ENCODE results near the gene ANAPC10.

The ANAPC10 gene

GRCh38 chr4:144955104-144955503 lies 142.9 kb downstream of the ANAPC10 start:
- TF ChIP-seq SIN3A (IDR thresholded peaks at IDR 0.05; ENCODE audit: borderline replicate concordance, insufficient read depth, low read length) (no peak), TAF1 (IDR thresholded peaks at IDR 0.05; ENCODE audit: borderline replicate concordance, insufficient read depth, low read length) (no peak), FOXP2 (optimal IDR thresholded peaks at IDR 0.05; ENCODE audit: borderline replicate concordance, extremely low read depth, extremely low read length, insufficient read depth) (no peak), POLR2AphosphoS5 (IDR thresholded peaks at IDR 0.05; ENCODE audit: low read depth, low read length) (no peak)
- TF ChIP-seq, protein P1, sequence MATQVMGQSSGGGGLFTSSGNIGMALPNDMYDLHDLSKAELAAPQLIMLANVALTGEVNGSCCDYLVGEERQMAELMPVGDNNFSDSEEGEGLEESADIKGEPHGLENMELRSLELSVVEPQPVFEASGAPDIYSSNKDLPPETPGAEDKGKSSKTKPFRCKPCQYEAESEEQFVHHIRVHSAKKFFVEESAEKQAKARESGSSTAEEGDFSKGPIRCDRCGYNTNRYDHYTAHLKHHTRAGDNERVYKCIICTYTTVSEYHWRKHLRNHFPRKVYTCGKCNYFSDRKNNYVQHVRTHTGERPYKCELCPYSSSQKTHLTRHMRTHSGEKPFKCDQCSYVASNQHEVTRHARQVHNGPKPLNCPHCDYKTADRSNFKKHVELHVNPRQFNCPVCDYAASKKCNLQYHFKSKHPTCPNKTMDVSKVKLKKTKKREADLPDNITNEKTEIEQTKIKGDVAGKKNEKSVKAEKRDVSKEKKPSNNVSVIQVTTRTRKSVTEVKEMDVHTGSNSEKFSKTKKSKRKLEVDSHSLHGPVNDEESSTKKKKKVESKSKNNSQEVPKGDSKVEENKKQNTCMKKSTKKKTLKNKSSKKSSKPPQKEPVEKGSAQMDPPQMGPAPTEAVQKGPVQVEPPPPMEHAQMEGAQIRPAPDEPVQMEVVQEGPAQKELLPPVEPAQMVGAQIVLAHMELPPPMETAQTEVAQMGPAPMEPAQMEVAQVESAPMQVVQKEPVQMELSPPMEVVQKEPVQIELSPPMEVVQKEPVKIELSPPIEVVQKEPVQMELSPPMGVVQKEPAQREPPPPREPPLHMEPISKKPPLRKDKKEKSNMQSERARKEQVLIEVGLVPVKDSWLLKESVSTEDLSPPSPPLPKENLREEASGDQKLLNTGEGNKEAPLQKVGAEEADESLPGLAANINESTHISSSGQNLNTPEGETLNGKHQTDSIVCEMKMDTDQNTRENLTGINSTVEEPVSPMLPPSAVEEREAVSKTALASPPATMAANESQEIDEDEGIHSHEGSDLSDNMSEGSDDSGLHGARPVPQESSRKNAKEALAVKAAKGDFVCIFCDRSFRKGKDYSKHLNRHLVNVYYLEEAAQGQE (IDR thresholded peaks at IDR 0.05; ENCODE audit: insufficient read depth in 1 of 2, low read depth in 2 of 2, low read length in 2 of 2), result no peak

DNA sequence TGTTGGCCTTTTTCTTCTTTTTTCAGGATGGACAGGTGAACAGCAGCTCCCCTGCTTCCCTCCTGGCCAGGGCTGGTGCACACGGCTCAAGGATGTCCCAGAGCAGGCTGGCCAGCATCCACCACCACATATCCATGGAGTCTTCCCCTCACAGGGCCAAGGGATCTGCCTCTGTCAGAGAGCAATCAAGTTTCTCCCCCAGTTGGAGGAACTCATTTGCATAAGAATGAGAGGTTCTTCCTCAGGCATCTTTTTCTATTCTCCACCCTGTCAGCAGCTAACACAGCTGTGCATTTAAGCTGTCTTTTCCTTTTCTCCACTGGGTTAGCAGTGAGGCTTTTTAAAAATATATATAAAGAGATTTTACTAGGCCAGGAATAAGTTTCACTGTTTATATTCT lies 143.8 kb downstream of the ANAPC10 start:
- no peak for TF ChIP-seq FOXP2 (optimal IDR thresholded peaks at IDR 0.05; ENCODE audit: borderline replicate concordance, extremely low read depth, extremely low read length, insufficient read depth)
- TF ChIP-seq TAF1 (IDR thresholded peaks at IDR 0.05; ENCODE audit: borderline replicate concordance, insufficient read depth, low read length), result no peak
- no peak for TF ChIP-seq SIN3A (IDR thresholded peaks at IDR 0.05; ENCODE audit: borderline replicate concordance, insufficient read depth, low read length)
- TF ChIP-seq, protein P1 (IDR thresholded peaks at IDR 0.05; ENCODE audit: insufficient read depth in 1 of 2, low read depth in 2 of 2, low read length in 2 of 2), result no peak
- TF ChIP-seq POLR2AphosphoS5 (IDR thresholded peaks at IDR 0.05; ENCODE audit: low read depth, low read length), result no peak

GRCh38 chr4:144948421-144948820 lies 149.6 kb downstream of the ANAPC10 start:
- TF ChIP-seq FOXP2 (optimal IDR thresholded peaks at IDR 0.05; ENCODE audit: borderline replicate concordance, extremely low read depth, extremely low read length, insufficient read depth) (no peak), POLR2AphosphoS5 (IDR thresholded peaks at IDR 0.05; ENCODE audit: low read depth, low read length) (no peak), SIN3A (IDR thresholded peaks at IDR 0.05; ENCODE audit: borderline replicate concordance, insufficient read depth, low read length) (no peak), TAF1 (IDR thresholded peaks at IDR 0.05; ENCODE audit: borderline replicate concordance, insufficient read depth, low read length) (no peak)
- TF ChIP-seq, protein P1 (IDR thresholded peaks at IDR 0.05; ENCODE audit: insufficient read depth in 1 of 2, low read depth in 2 of 2, low read length in 2 of 2), result no peak

GRCh38 chr4:144948009-144948408 lies 150.0 kb downstream of the ANAPC10 start:
- no peak for TF ChIP-seq TAF1 (IDR thresholded peaks at IDR 0.05; ENCODE audit: borderline replicate concordance, insufficient read depth, low read length)
- no peak for TF ChIP-seq POLR2AphosphoS5 (IDR thresholded peaks at IDR 0.05; ENCODE audit: low read depth, low read length)
- TF ChIP-seq FOXP2 (optimal IDR thresholded peaks at IDR 0.05; ENCODE audit: borderline replicate concordance, extremely low read depth, extremely low read length, insufficient read depth), result no peak
- TF ChIP-seq, protein P1 (IDR thresholded peaks at IDR 0.05; ENCODE audit: insufficient read depth in 1 of 2, low read depth in 2 of 2, low read length in 2 of 2), result no peak
- no peak for TF ChIP-seq SIN3A (IDR thresholded peaks at IDR 0.05; ENCODE audit: borderline replicate concordance, insufficient read depth, low read length)
